Subcutaneous abdominal adipose tissue (tissue), 5 donors: Measurements from ENCODE around the gene SEC22A.

Experiments
- H3K27ac ChIP-seq: one replicate; pipeline ENCODE4 v1.7.0; 2013; ENCODE audit warnings: low read depth, mild to moderate bottlenecking, inconsistent platforms, low read length, moderate library complexity
- H3K27me3 ChIP-seq, 5 donors: one replicate each; pipeline ENCODE4 v1.7.0; 2013; ENCODE audit warnings: low read length in 5 of 5, inconsistent platforms in 1 of 5; ENCODE audit not compliant: control insufficient read depth in 5 of 5, insufficient read depth in 4 of 5
- H3K36me3 ChIP-seq, 5 donors: one replicate each; pipeline ENCODE4 v1.7.0; 2013; ENCODE audit warnings: low read length in 5 of 5; ENCODE audit not compliant: control insufficient read depth in 5 of 5, insufficient read depth in 5 of 5
- H3K4me1 ChIP-seq, 5 donors: one replicate each; pipeline ENCODE4 v1.7.0; 2013; ENCODE audit warnings: low read length in 5 of 5, mild to moderate bottlenecking in 3 of 5, moderate library complexity in 1 of 5; ENCODE audit not compliant: control insufficient read depth in 5 of 5, insufficient read depth in 5 of 5
- H3K4me3 ChIP-seq, 5 donors: one replicate each; pipeline ENCODE4 v1.7.0; 2013; ENCODE audit warnings: low read length in 5 of 5, low read depth in 1 of 5
- H3K9ac ChIP-seq, 5 donors: one replicate each; pipeline ENCODE4 v1.7.0; 2013; ENCODE audit warnings: low read length in 5 of 5, mild to moderate bottlenecking in 4 of 5, moderate library complexity in 3 of 5
- H3K9me3 ChIP-seq, 5 donors: one replicate each; pipeline ENCODE4 v1.7.0; 2013; ENCODE audit warnings: low read length in 5 of 5; ENCODE audit not compliant: control insufficient read depth in 5 of 5
- donor health status: healthy.
- donor health status: healthy.
- donor health status: healthy.
- donor health status: healthy.
- donor health status: healthy.

SEC22A gene

DNA sequence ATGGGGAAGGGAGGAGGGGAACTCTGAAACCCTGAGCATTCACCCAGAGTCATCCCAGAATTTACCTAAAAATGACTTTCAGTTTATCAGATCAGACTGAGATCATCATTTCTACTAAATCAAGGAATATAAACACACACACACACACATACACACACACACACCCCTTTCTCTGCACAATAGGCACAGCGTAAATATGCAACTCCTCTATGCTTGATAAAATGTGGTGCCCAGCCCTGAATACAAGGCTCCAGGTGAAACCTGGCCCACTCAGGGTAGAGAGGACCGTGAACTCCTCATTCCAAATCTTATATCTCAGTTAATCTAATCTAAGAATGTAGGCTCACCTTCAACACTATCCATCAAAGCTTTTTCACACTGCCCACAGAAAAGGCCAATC, 31.8 kb upstream of the SEC22A start:
- Histone ChIP-seq H3K36me3 (peaks cover 0 to 5% (median 2%) of the 10 kb centered on the region in 5 donors), H3K9ac (no peak overlapping the region)

DNA sequence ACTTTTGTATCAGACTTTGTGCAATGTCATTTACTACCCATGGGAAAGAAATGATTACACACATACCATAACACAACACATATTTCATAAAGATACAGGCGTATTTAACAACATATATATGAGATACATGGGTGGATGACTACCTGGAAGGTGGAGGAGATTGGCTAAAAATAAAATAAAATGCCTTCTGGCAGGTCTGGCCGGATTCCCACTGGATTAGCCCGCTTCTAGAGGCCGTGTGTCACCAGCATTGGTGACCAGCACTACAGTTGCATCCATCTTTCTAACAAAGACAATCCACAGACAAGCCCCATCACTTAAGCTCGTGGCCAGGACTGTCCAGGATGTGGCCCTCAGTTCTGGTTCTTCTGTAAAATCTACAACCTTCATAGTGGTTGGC, 21.0 kb upstream of the SEC22A start:
- Histone ChIP-seq H3K9me3 (no peaks in the 10 kb centered on the region), H3K4me1 (no peaks in the 10 kb centered on the region), H3K9ac (no peak overlapping the region), H3K27me3 (no peaks in the 10 kb centered on the region), H3K27ac (no peak overlapping the region), H3K36me3 (no peaks in the 10 kb centered on the region), H3K4me3 (no peak overlapping the region)

More for the DNA sequence above, 31.8 kb upstream of the SEC22A start:
- H3K4me1 ChIP-seq = no peaks in the 10 kb centered on the region
- H3K9me3 ChIP-seq = peaks cover 0 to 3% (median 0%) of the 10 kb centered on the region in 5 donors
- no peaks in the 10 kb centered on the region for H3K27me3 ChIP-seq
- H3K27ac ChIP-seq = no peak overlapping the region
- H3K4me3 ChIP-seq = no peak overlapping the region

DNA sequence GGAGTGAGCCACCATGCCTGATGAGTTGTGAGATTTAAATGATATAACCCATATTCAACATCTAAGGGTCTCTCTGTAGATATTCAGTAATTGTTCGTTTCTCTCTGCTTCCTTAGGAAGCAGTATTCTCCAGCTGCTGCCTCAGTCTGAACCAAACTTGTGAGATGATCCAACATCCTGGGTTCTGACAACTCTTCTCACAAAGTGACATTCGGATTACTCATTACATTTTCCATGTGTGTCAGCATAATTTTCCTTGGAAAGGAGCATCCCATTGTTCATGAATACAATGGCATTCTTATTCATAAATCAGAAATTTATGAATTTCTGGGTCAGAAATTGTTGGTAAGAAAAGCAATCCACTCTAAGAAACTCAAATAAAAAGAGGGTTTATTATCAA, 15.0 kb upstream of the SEC22A start:
- H3K4me3 ChIP-seq = no peak overlapping the region
- no peaks in the 10 kb centered on the region for H3K36me3 ChIP-seq
- no peaks in the 10 kb centered on the region for H3K4me1 ChIP-seq
- H3K27me3 ChIP-seq = no peaks in the 10 kb centered on the region
- no peak overlapping the region for H3K27ac ChIP-seq
- no peaks in the 10 kb centered on the region for H3K9me3 ChIP-seq
- H3K9ac ChIP-seq = no peak overlapping the region

DNA sequence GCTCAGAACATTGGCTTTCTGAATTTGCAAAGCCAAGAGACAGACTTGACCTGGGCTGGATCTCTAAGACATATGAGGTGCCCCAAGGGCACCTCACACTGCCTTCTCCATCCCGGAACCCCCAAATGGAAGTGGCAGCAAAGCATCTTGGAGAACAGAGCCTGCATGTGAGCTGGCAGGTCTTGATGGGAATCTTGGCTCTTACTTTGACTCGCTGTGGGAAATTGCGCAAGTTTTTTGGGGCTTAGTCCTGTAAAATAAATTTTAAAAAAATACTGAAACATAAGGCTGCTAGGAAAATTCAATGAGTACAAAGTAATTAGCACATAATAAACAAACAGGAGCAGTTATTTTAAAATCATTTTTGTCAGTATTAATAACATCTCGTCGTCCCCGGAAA, 13.7 kb upstream of the SEC22A start:
- no peaks in the 10 kb centered on the region for H3K36me3 ChIP-seq
- H3K4me3 ChIP-seq = no peak overlapping the region

DNA sequence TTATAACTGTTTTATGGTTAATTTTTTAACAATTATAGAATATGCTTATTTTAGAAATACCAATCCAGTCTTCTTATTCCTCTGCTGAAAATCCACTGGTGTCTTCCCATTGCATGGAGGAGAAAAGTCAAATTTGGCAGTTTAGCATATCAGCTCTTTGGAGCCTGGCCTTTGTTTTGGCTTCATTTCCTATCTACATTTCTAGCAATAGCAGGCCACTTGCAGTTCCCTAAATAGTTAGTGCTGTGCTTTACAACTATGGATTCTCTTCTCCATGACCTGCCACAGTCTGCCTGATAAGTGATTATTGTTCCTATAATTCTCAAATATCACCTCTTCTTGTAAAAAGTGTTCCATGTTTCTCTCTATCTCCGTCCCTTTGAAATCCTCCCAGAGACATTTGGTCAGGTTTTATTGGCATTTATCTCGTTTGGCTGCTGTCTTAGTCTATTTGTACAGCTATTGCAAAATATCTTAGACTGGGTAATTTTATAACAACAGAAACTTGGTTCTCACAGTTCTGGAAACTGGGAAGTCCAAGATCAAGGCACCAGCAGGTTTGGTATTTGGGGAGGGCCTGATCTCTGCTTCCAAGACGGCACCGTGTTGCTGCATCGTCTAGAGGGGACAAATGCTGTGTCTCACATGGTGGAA, 8.2 kb upstream of the SEC22A start:
- Histone ChIP-seq H3K9me3 (no peaks in the 10 kb centered on the region), H3K9ac (no peak overlapping the region), H3K27me3 (no peaks in the 10 kb centered on the region), H3K36me3 (no peaks in the 10 kb centered on the region), H3K27ac (no peak overlapping the region), H3K4me1 (peaks cover 0 to 8% (median 0%) of the 10 kb centered on the region in 5 donors), H3K4me3 (no peak overlapping the region)

More for the DNA sequence above, 13.7 kb upstream of the SEC22A start:
- Histone ChIP-seq H3K4me1 (no peaks in the 10 kb centered on the region), H3K27me3 (no peaks in the 10 kb centered on the region), H3K9me3 (no peaks in the 10 kb centered on the region), H3K9ac (no peak overlapping the region), H3K27ac (no peak overlapping the region)

DNA sequence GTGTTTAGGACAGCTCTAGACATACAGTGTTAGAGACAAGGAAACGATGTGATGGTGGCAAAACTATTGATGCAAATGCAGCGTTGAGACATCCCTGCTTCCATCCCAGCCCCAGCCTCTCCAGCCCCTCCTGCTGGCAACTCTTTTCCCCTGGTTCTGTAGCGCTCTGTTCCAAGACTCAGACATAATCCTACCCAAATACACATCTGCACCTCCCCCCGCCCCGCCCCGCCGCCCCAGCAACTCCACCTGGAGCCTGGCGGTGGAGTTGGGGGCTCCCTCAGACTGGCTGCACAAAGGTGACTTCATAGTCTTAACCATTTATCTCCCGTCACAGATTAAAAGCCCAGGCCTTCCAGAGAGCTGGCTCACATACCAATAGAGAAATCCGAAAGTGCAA, 7.2 kb upstream of the SEC22A start:
- no peak overlapping the region for H3K27ac ChIP-seq
- H3K4me3 ChIP-seq = no peak overlapping the region
- H3K9ac ChIP-seq = no peak overlapping the region
- H3K4me1 ChIP-seq = peaks cover 0 to 8% (median 0%) of the 10 kb centered on the region in 5 donors
- no peaks in the 10 kb centered on the region for H3K36me3 ChIP-seq
- no peaks in the 10 kb centered on the region for H3K27me3 ChIP-seq
- no peaks in the 10 kb centered on the region for H3K9me3 ChIP-seq

DNA sequence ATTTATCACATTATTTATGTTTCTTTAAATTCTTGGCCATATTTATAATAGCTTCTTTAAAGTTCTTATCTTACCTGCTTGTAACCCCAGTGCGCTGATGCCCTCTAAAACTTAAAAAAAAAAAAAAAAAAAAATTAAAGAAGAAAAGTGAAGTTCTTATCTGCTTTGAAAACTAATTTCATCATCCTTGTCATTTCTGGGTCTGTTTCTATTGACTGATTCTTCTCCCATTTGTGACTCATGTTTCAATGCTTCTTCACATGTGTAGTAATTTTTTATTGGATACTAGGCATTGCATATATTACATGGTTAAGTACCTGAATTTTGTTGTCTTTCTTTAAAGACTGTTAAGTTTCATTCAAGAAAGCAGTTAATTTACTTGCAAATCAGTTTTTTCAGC, 3.4 kb upstream of the SEC22A start:
- Histone ChIP-seq H3K9ac (no peak overlapping the region), H3K27ac (no peak overlapping the region), H3K27me3 (no peaks in the 10 kb centered on the region), H3K36me3 (no peaks in the 10 kb centered on the region), H3K9me3 (no peaks in the 10 kb centered on the region), H3K4me1 (peaks cover 0 to 24% (median 18%) of the 10 kb centered on the region in 5 donors), H3K4me3 (no peak overlapping the region)

DNA sequence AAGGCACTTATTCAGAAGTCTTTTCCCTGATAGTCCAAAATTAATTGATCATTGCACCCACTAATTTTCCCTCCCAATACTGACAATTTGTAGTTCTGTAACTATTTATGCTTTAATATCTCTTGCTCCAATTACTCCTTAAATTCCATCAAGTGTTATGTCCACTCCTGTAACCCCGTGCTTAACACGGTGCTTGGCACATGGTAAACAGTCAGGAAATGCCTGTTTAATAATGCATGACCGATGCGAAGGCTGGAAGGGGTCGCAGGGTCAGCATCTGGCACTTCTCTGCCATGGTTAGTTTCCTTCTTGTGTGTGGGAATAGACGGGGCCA, 553 bp upstream of the SEC22A start:
- H3K4me3 ChIP-seq = peak overlapping the region; percentile 93 to 97 (median 97)
- H3K4me1 ChIP-seq = peaks cover 0 to 19% (median 15%) of the 10 kb centered on the region in 5 donors
- H3K36me3 ChIP-seq = no peaks in the 10 kb centered on the region
- H3K27me3 ChIP-seq = no peaks in the 10 kb centered on the region
- H3K9me3 ChIP-seq = no peaks in the 10 kb centered on the region
- H3K27ac ChIP-seq = peak overlapping the region; percentile 81
- H3K9ac ChIP-seq = peak overlapping the region in 4 of 5 donors; percentile 86 to 99 (median 97)

DNA sequence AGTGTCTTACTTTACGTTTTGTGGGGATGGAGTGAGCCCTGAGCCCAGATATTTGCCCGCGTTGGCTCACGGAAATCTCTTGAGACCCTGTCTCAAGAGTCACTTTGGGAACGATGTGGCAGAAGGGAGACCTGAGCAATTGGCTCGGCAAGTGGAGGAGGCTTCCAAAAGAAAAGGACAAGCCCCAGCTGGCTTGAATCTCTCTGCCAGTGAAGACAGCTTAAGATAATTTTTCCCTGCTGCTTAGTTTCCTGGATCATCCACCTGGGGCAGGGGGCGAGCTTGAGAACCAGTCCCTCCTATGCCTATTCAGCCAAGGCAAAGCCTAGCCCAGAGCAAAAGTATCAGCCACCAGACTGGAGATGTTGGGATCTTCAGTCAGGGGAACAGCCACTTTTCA, 708 bp downstream of the SEC22A start:
- Histone ChIP-seq H3K4me1 (peaks cover 0 to 19% (median 15%) of the 10 kb centered on the region in 5 donors), H3K9ac (peak overlapping the region; percentile 16 to 99 (median 95)), H3K36me3 (no peaks in the 10 kb centered on the region), H3K27me3 (no peaks in the 10 kb centered on the region), H3K9me3 (no peaks in the 10 kb centered on the region), H3K27ac (peak overlapping the region; percentile 81), H3K4me3 (peak overlapping the region; percentile 94 to 97 (median 97))

DNA sequence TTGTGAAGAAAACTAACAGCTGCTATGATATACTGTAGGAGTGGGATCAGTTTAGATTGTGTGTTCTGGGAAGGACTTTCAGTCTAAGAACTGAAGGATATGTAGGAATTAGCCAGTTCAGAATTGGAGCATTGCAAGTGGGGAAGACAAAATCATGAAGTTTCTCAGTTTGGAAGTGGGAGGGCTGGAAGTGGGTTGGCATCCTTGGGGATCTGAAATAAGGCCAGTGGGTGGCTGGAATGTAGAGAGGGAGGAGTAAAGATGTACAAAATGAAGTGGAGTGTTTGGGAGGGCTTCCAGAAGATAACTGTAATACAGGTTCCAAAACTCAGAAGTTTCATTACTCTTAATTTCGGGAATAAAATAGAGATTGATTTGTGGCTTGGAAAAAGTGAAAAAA, 17.2 kb downstream of the SEC22A start:
- H3K9me3 ChIP-seq = no peaks in the 10 kb centered on the region
- H3K27me3 ChIP-seq = no peaks in the 10 kb centered on the region
- H3K4me3 ChIP-seq = no peak overlapping the region
- H3K27ac ChIP-seq = no peak overlapping the region
- no peak overlapping the region for H3K9ac ChIP-seq
- H3K36me3 ChIP-seq = peaks cover 4 to 21% (median 12%) of the 10 kb centered on the region in 5 donors
- H3K4me1 ChIP-seq = peaks cover 0 to 3% (median 0%) of the 10 kb centered on the region in 5 donors
